Measurements from ENCODE around the gene CAMSAP3. TPM values are rescaled to one million over a fixed set of nuclear protein-coding genes. Genes with fewer than 3 reads are reported as not detected.

Gene CAMSAP3
- total RNA-seq, 2 donors from 2014 or later = 40.4 to 90.9 TPM

DNA sequence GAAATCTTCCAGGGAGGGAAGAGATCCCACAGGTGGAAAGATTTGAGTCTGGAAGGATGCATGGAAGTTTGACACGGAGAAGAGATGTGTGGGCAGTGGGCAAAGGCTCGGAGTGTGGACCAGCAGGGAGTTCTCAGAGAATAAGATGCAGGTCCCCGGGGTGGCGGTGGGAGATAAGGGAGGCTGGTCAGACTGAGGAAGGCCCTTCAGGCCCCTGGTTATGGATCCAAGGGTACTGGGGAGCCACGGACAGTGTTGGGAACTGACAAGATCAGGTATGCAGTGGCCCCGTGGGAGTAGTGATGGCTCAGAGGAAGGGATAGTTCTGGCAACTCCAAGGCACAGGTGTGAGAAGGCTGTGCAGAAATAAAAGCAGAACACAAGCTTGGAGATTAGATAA, 2.5 kb downstream of the CAMSAP3 start:
- intact Hi-C loops (cut with DNase I) = no loop called here
- TF ChIP-seq, protein P1, sequence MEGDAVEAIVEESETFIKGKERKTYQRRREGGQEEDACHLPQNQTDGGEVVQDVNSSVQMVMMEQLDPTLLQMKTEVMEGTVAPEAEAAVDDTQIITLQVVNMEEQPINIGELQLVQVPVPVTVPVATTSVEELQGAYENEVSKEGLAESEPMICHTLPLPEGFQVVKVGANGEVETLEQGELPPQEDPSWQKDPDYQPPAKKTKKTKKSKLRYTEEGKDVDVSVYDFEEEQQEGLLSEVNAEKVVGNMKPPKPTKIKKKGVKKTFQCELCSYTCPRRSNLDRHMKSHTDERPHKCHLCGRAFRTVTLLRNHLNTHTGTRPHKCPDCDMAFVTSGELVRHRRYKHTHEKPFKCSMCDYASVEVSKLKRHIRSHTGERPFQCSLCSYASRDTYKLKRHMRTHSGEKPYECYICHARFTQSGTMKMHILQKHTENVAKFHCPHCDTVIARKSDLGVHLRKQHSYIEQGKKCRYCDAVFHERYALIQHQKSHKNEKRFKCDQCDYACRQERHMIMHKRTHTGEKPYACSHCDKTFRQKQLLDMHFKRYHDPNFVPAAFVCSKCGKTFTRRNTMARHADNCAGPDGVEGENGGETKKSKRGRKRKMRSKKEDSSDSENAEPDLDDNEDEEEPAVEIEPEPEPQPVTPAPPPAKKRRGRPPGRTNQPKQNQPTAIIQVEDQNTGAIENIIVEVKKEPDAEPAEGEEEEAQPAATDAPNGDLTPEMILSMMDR (IDR thresholded peaks at IDR 0.05) = no peak
- TF ChIP-seq POLR2A (IDR thresholded peaks at IDR 0.05) = no peak
- no peak for TF ChIP-seq POLR2AphosphoS5 (IDR thresholded peaks at IDR 0.05)
- Histone ChIP-seq H3K4me3 (no peak overlapping the region), H3K4me1 (replicated peaks) (no peaks in the 10 kb centered on the region), H3K9me3 (no peaks in the 10 kb centered on the region), H3K27ac (no peak overlapping the region), H3K27me3 (replicated peaks; ENCODE audit: insufficient read depth) (no peaks in the 10 kb centered on the region), H3K36me3 (no peaks in the 10 kb centered on the region)
- DNase-seq (ENCODE audit: low spot score) = no peak
- WGBS = 73% methylated on average over 6 of the region's 6 CpGs

DNA sequence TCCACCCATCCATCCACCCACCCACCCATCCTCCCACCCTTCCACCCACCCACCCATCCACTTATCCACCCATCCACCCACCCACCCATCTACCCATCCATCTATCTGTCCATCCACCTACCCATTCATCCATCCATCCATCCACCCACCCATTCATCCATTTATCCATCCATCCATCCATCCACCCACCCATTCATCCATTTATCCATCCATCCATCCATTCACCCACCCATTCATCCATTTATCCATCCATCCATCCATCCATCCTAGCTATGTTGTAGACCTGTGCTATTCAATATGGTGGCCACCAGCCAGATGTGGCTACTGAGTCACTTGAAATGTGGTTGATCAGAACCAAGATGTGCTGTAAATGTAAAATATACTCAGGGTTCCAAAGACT, 5.1 kb downstream of the CAMSAP3 start:
- H3K36me3 ChIP-seq = no peaks in the 10 kb centered on the region
- no peaks in the 10 kb centered on the region for H3K9me3 ChIP-seq
- intact Hi-C loops (cut with DNase I) = no loop called here
- no peak overlapping the region for H3K27ac ChIP-seq
- TF ChIP-seq POLR2AphosphoS5 (IDR thresholded peaks at IDR 0.05) = no peak
- TF ChIP-seq, protein P1 (IDR thresholded peaks at IDR 0.05) = no peak
- no peak for TF ChIP-seq POLR2A (IDR thresholded peaks at IDR 0.05)
- no peaks in the 10 kb centered on the region for H3K27me3 ChIP-seq (replicated peaks; ENCODE audit: insufficient read depth)
- H3K4me1 ChIP-seq (replicated peaks) = no peaks in the 10 kb centered on the region
- H3K4me3 ChIP-seq = no peak overlapping the region
- no peak for DNase-seq (ENCODE audit: low spot score)

DNA sequence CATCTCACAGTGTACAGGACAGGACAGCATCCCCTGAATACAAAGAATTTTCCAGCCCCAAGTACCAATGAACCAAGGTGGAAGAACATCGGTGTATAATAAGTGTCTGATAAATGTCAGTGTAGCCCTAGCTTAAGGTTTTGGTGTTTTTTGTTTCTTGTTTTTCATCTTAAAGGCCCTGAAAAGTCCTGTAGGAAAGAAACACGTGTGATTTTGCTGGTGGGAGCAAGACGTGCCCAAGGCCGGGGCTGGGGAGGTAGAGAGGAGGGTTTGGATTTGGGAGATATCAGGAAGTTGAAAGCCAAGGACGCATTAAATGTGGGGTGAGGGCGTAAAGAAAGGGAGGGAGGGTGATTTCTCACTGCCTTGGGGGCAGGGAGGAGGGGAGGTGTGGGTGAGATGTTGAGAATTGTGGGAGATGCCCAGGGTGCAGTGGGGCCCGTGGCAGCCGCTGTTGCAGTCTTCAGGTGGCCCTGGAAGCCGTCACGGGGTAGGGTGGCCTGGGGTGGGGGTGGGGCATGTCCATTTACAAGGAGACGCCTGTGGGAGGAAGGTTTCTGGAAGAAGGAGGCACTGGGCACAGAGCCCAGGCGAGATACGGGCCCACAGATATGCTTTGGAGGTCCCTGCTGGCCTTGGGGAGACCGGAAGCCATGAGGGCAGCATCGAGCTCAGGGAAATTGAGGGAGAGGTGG, 6.7 kb downstream of the CAMSAP3 start:
- H3K27me3 ChIP-seq (replicated peaks; ENCODE audit: insufficient read depth) = no peaks in the 10 kb centered on the region
- intact Hi-C loops (cut with DNase I) = no loop called here
- no peak overlapping the region for H3K27ac ChIP-seq
- no peak for DNase-seq (ENCODE audit: low spot score)
- no peaks in the 10 kb centered on the region for H3K4me1 ChIP-seq (replicated peaks)
- no peak overlapping the region for H3K4me3 ChIP-seq
- 51% methylated on average over 14 of the region's 15 CpGs for WGBS
- H3K9me3 ChIP-seq = no peaks in the 10 kb centered on the region
- H3K36me3 ChIP-seq = no peaks in the 10 kb centered on the region
- TF ChIP-seq POLR2AphosphoS5 (IDR thresholded peaks at IDR 0.05) = no peak
- no peak for TF ChIP-seq POLR2A (IDR thresholded peaks at IDR 0.05)
- TF ChIP-seq, protein P1 (IDR thresholded peaks at IDR 0.05) = no peak

DNA sequence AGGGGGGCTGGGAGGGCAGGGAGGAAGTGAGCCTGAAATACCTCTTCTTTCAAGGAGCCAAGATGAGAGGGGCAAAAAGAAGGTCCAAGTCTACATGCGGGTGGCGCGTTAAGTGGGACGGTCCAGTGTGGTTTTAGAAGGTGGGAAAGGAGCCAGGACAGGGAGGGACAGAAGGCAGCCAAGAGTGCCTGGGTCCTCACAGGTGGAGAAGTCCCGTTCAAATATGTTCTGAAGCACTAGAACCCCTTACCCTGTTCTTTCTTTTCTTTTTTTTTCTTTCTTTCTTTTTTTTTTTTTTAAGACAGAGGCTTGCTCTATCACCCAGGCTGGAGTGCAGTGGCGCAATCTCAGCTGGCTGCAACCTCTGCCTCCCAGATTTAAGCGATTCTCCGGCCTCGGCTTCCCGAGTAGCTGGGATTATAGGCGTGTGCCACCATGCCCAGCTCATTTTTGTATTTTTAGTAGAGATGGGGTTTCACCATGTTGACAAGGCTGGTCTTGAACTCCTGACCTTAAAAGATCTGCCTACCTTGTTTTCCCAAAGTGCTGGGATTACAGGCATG, 7.4 kb downstream of the CAMSAP3 start:
- 60% methylated on average over 11 of the region's 11 CpGs for WGBS

More for the DNA sequence above, 7.4 kb downstream of the CAMSAP3 start:
- TF ChIP-seq POLR2A (IDR thresholded peaks at IDR 0.05) = no peak
- TF ChIP-seq, protein P1 (IDR thresholded peaks at IDR 0.05) = no peak
- TF ChIP-seq POLR2AphosphoS5 (IDR thresholded peaks at IDR 0.05) = no peak
- no peak for DNase-seq (ENCODE audit: low spot score)
- H3K9me3 ChIP-seq = no peaks in the 10 kb centered on the region
- intact Hi-C loops (cut with DNase I) = no loop called here
- H3K4me1 ChIP-seq (replicated peaks) = no peaks in the 10 kb centered on the region
- no peaks in the 10 kb centered on the region for H3K36me3 ChIP-seq
- no peak overlapping the region for H3K4me3 ChIP-seq
- no peaks in the 10 kb centered on the region for H3K27me3 ChIP-seq (replicated peaks; ENCODE audit: insufficient read depth)
- H3K27ac ChIP-seq = no peak overlapping the region

Data from prostate gland (tissue), 2 donors.